Trophoblast cell (in vitro differentiated cells and primary cell): ENCODE results near the gene OLFML3.
"Not testable (repeated sequence)": the region's sequence is repeated elsewhere in the genome, so short reads cannot be mapped to it uniquely, and the experiment has no call there.

Experiments used
- DNase-seq, 2 donors: peaks; one replicate each; pipeline ENCODE4 v3.0.0-alpha.2; 2016
- H2AFZ ChIP-seq: 2 replicates; pipeline ENCODE4 v1.6.1; 2013; ENCODE audit warnings: low read length, moderate library complexity, mild to moderate bottlenecking; ENCODE audit not compliant: insufficient read depth, poor library complexity
- H2AK5ac ChIP-seq: 2 replicates; pipeline ENCODE4 v1.6.1; 2013; ENCODE audit warnings: mild to moderate bottlenecking, low read length
- H2BK120ac ChIP-seq: 2 replicates; pipeline ENCODE4 v1.6.1; 2013; ENCODE audit warnings: low read length, mild to moderate bottlenecking, moderate library complexity; ENCODE audit not compliant: insufficient read depth, poor library complexity
- H2BK12ac ChIP-seq: 2 replicates; pipeline ENCODE4 v1.6.1; 2013; ENCODE audit warnings: mild to moderate bottlenecking, low read length, moderate library complexity
- H2BK5ac ChIP-seq: 2 replicates; pipeline ENCODE4 v1.6.1; 2013; ENCODE audit warnings: low read length, low read depth, moderate library complexity, mild to moderate bottlenecking; ENCODE audit not compliant: poor library complexity
- H3K14ac ChIP-seq: 2 replicates; pipeline ENCODE4 v1.6.1; 2013; ENCODE audit warnings: mild to moderate bottlenecking, low read length
- H3K18ac ChIP-seq: 2 replicates; pipeline ENCODE4 v1.6.1; 2013; ENCODE audit warnings: mild to moderate bottlenecking, low read length
- H3K23ac ChIP-seq: 2 replicates; pipeline ENCODE4 v1.6.1; 2013; ENCODE audit warnings: low read length
- H3K27ac ChIP-seq: 2 replicates; pipeline ENCODE4 v1.5.1; 2013; ENCODE audit warnings: low read depth, mild to moderate bottlenecking, inconsistent platforms, low read length, moderate library complexity
- H3K27me3 ChIP-seq: 2 replicates; pipeline ENCODE4 v1.6.1; 2013; ENCODE audit warnings: inconsistent platforms, mild to moderate bottlenecking, low read length, moderate library complexity; ENCODE audit not compliant: insufficient read depth
- H3K36me3 ChIP-seq, 2 experiments: 1 replicate in 1 of 2; 2 replicates in 1 of 2; pipeline ENCODE4 v1.6.1; 2013; ENCODE audit warnings: low read length in 2 of 2, mild to moderate bottlenecking in 2 of 2, moderate library complexity in 1 of 2; ENCODE audit not compliant: insufficient read depth in 2 of 2, control insufficient read depth in 1 of 2
- H3K4ac ChIP-seq: 2 replicates; pipeline ENCODE4 v1.6.1; 2013; ENCODE audit warnings: low read depth, mild to moderate bottlenecking, low read length, moderate library complexity
- H3K4me1 ChIP-seq, 2 experiments: 1 replicate in 1 of 2; 2 replicates in 1 of 2; pipeline ENCODE4 v1.6.1; 2013; ENCODE audit warnings: low read length in 2 of 2, mild to moderate bottlenecking in 2 of 2, moderate library complexity in 1 of 2; ENCODE audit not compliant: insufficient read depth in 2 of 2, control insufficient read depth in 1 of 2
- H3K4me2 ChIP-seq: 2 replicates; pipeline ENCODE4 v1.6.1; 2013; ENCODE audit warnings: inconsistent platforms, mild to moderate bottlenecking, low read length, moderate library complexity
- H3K4me3 ChIP-seq: 2 replicates; pipeline ENCODE4 v1.5.1; 2013; ENCODE audit warnings: mild to moderate bottlenecking, low read depth, low read length, inconsistent platforms
- H3K79me1 ChIP-seq: one replicate; pipeline ENCODE4 v1.6.1; 2013; ENCODE audit warnings: low read length
- H3K79me2 ChIP-seq: 2 replicates; pipeline ENCODE4 v1.6.1; 2013; ENCODE audit warnings: low read length, mild to moderate bottlenecking; ENCODE audit not compliant: control insufficient read depth, insufficient read depth, poor library complexity
- H3K9ac ChIP-seq: 2 replicates; pipeline ENCODE4 v1.6.1; 2013; ENCODE audit warnings: mild to moderate bottlenecking, low read length
- H3K9me3 ChIP-seq: 2 replicates; pipeline ENCODE4 v1.6.1; 2013; ENCODE audit warnings: low read depth, mild to moderate bottlenecking, control low read depth, inconsistent platforms, low read length; ENCODE audit not compliant: insufficient read depth
- H4K12ac ChIP-seq: 2 replicates; pipeline ENCODE4 v1.6.1; 2013; ENCODE audit warnings: low read depth, mild to moderate bottlenecking, low read length, moderate library complexity
- H4K8ac ChIP-seq: 2 replicates; pipeline ENCODE4 v1.6.1; 2013; ENCODE audit warnings: low read depth, mild to moderate bottlenecking, low read length, moderate library complexity
- H4K91ac ChIP-seq: one replicate; pipeline ENCODE4 v1.6.1; 2013; ENCODE audit warnings: low read depth, mild to moderate bottlenecking, low read length, moderate library complexity
- WGBS: extraction: QIAGEN DNeasy Blood & Tissue Kit; methylation state at CpG from one replicate; pipeline ENCODE4 v1.1.7; 2013; ENCODE audit warnings: missing lambda C conversion rate; ENCODE audit not compliant: insufficient read length, insufficient coverage; ENCODE audit errors: extremely low coverage; 5-methylcytosine and 5-hydroxymethylcytosine counted together

OLFML3 gene

DNA sequence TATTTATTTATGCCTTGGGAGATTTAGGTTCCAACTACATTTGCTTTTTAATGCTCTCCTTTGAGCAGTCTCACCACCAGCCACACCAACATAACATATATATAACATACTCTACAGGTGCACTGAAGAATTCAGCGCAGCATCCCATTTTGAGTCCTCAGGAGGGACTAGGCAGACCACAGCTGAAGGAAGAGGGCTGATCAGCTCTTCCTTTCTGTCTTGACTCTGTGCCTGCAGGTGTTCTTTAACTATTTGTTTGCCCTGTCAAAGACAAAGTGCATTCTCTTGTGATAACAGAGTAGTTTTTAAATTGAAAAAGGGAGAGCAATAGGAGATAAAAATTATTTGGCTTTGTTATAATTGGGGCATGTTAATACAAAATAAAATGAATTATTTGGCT lies 33.2 kb upstream of the OLFML3 start:
- no peaks in the 10 kb centered on the region for H3K4me1 ChIP-seq
- no peaks in the 10 kb centered on the region for H3K79me1 ChIP-seq
- no peak overlapping the region for H3K18ac ChIP-seq
- no peak for DNase-seq
- peaks cover 6 to 7% of the 10 kb centered on the region in 2 experiments for H3K36me3 ChIP-seq
- WGBS, result no CpG with 5 or more reads among the region's 1 CpG
- H2AFZ ChIP-seq, result no peak overlapping the region
- H3K4me3 ChIP-seq, result no peak overlapping the region
- H3K14ac ChIP-seq, result no peak overlapping the region
- H2BK5ac ChIP-seq, result no peak overlapping the region
- H3K27me3 ChIP-seq, result no peaks in the 10 kb centered on the region
- H2AK5ac ChIP-seq, result no peak overlapping the region
- no peak overlapping the region for H3K4ac ChIP-seq
- no peak overlapping the region for H3K9ac ChIP-seq
- no peaks in the 10 kb centered on the region for H3K9me3 ChIP-seq
- no peak overlapping the region for H3K27ac ChIP-seq
- no peak overlapping the region for H4K8ac ChIP-seq
- H2BK120ac ChIP-seq, result no peak overlapping the region
- H4K91ac ChIP-seq, result no peak overlapping the region
- H3K23ac ChIP-seq, result no peak overlapping the region
- no peak overlapping the region for H3K4me2 ChIP-seq
- no peak overlapping the region for H4K12ac ChIP-seq
- H3K79me2 ChIP-seq, result no peaks in the 10 kb centered on the region
- no peak overlapping the region for H2BK12ac ChIP-seq

DNA sequence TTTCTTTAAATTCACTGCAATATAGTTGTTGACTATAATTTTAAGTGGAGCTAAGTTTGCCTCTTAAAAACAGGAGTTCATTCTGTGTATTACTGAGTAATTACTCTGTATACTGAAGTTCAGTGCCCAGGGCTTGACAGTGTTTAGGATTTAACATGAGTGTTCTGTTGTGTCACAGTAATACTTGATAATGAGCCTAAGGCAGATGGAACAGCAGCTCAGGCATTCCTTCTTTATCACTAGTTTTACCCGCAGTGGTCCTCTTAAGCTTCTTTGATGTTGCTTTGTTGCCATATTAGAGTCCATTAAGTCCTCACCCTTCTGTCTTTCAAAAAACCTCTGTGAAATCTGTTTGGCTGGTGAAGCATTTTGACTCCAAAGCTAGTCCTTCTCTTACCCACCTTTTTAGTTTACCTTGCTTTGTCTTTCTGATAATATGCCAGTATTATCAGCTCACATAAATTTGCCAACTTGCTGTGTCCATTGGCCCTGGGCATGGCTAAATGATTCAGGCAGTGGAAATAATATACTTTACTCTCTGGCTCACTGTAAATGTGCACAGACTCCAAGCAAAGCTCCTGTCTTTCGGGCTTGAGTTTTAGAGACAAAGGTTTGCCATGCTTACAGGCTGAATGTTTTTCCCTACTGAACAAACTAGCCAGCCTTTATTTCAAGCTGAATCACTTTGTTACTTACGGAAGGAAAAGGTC lies 32.4 kb upstream of the OLFML3 start:
- Histone ChIP-seq H2BK5ac (no peak overlapping the region), H3K23ac (no peak overlapping the region), H2AFZ (no peak overlapping the region), H3K79me2 (no peaks in the 10 kb centered on the region), H3K79me1 (no peaks in the 10 kb centered on the region), H3K18ac (no peak overlapping the region), H3K14ac (no peak overlapping the region), H4K91ac (no peak overlapping the region), H3K4me3 (no peak overlapping the region), H2BK120ac (no peak overlapping the region), H3K27me3 (no peaks in the 10 kb centered on the region), H2AK5ac (no peak overlapping the region), H3K4ac (no peak overlapping the region), H4K12ac (no peak overlapping the region), H3K9me3 (no peaks in the 10 kb centered on the region), H3K27ac (no peak overlapping the region), H3K4me2 (no peak overlapping the region), H2BK12ac (no peak overlapping the region), H3K9ac (no peak overlapping the region), H3K36me3 (peaks cover 4 to 5% of the 10 kb centered on the region in 2 experiments), H4K8ac (no peak overlapping the region), H3K4me1 (no peaks in the 10 kb centered on the region)
- peak; percentile 18 to 57 for DNase-seq
- WGBS, result no CpG with 5 or more reads among the region's 3 CpGs

DNA sequence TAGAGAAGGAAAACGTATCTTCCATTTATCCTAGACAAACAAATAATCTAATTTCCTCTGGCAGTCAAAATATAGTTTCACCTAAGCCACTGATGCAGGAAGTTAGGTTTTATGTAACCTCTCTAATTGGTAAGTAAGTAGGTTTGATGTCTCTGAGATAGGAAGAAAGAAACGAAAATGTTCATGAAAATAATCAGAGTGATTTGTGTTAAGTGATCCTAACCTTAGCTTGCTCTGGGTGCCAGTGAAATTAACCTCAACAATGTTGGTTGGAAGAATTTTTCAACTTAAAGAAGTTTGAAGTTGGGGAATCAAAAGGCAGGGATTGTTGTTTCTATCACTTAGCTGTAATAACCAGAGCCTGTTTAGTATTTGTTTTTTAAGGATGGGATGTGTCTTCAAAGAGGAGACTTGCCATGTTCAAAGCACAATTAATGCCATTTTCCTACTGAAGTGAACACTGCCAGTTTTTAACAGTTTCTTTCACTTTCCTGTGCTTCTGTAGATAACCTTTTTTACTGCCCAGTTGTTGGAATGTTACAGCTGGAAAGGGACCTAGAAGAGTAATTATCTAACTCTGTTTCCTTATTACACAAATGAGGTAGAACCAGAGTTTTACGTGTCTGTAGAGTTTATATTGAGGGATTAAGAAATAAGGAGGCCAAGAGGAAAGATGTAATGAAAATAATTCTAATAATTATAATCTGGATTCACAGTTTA lies 31.7 kb upstream of the OLFML3 start:
- Histone ChIP-seq H3K23ac (no peak overlapping the region), H2BK120ac (no peak overlapping the region), H3K9ac (no peak overlapping the region), H4K12ac (no peak overlapping the region), H3K36me3 (peaks cover 2% of the 10 kb centered on the region in 2 experiments), H2AFZ (no peak overlapping the region), H3K4me3 (no peak overlapping the region), H3K27me3 (no peaks in the 10 kb centered on the region), H2BK5ac (no peak overlapping the region), H3K4ac (no peak overlapping the region), H3K4me2 (no peak overlapping the region), H3K79me1 (no peaks in the 10 kb centered on the region), H2BK12ac (no peak overlapping the region), H3K79me2 (no peaks in the 10 kb centered on the region), H3K27ac (no peak overlapping the region), H3K14ac (no peak overlapping the region), H4K8ac (no peak overlapping the region), H4K91ac (no peak overlapping the region), H3K9me3 (no peaks in the 10 kb centered on the region), H3K4me1 (no peaks in the 10 kb centered on the region), H3K18ac (no peak overlapping the region), H2AK5ac (no peak overlapping the region)
- no CpG with 5 or more reads among the region's 3 CpGs for WGBS
- DNase-seq, result no peak

DNA sequence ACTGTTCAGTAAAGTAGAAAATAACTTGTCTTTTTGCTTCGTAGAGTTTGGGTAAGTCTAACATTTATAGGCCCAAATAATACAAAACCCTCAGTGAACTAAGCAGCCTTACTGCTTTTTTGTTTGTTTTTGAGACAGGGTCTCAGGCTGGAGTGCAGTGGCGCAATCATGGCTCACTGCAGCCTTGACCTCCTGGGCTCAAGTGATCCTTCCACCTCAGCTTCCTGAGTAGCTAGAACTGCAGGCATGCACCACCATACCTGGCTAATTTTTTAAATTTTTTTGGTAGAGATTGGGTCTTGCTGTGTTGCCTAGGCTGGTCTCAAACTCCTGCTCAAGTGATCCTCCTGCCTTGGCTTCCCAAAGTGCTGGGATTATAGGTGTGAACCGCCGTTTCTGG lies 31.1 kb upstream of the OLFML3 start:
- H4K91ac ChIP-seq, H2AK5ac ChIP-seq, H3K9ac ChIP-seq, H4K12ac ChIP-seq, H3K4me3 ChIP-seq, H4K8ac ChIP-seq, H3K79me2 ChIP-seq, H3K14ac ChIP-seq, H3K79me1 ChIP-seq, H2BK12ac ChIP-seq, H3K36me3 ChIP-seq, H3K23ac ChIP-seq, H3K4me1 ChIP-seq, H3K18ac ChIP-seq, H2AFZ ChIP-seq, H3K9me3 ChIP-seq, H2BK5ac ChIP-seq, H3K4me2 ChIP-seq, H2BK120ac ChIP-seq, H3K27ac ChIP-seq, H3K4ac ChIP-seq, H3K27me3 ChIP-seq: not testable (repeated sequence)
- no CpG with 5 or more reads among the region's 4 CpGs for WGBS
- DNase-seq, result peak; percentile 18 to 58
